IMR-90 (cell line): ENCODE data around the gene ANKMY1.

Source experiments
- POLR2A ChIP-seq: IDR thresholded peaks from 2 replicates; pipeline ENCODE4 v1.6.1; 2012; ENCODE audit warnings: mild to moderate bottlenecking, low read depth, low read length
- RFX5 ChIP-seq: IDR thresholded peaks from 2 replicates; pipeline ENCODE4 v1.8.0; 2012; ENCODE audit warnings: low read depth, mild to moderate bottlenecking, low read length, moderate library complexity
- TF ChIP-seq, protein P1 (sequence below): conservative IDR thresholded peaks from 2 replicates; pipeline ENCODE4 v1.5.1; 2012; ENCODE audit warnings: mild to moderate bottlenecking, low read depth, low read length, improper control_type of control experiment

DNA sequence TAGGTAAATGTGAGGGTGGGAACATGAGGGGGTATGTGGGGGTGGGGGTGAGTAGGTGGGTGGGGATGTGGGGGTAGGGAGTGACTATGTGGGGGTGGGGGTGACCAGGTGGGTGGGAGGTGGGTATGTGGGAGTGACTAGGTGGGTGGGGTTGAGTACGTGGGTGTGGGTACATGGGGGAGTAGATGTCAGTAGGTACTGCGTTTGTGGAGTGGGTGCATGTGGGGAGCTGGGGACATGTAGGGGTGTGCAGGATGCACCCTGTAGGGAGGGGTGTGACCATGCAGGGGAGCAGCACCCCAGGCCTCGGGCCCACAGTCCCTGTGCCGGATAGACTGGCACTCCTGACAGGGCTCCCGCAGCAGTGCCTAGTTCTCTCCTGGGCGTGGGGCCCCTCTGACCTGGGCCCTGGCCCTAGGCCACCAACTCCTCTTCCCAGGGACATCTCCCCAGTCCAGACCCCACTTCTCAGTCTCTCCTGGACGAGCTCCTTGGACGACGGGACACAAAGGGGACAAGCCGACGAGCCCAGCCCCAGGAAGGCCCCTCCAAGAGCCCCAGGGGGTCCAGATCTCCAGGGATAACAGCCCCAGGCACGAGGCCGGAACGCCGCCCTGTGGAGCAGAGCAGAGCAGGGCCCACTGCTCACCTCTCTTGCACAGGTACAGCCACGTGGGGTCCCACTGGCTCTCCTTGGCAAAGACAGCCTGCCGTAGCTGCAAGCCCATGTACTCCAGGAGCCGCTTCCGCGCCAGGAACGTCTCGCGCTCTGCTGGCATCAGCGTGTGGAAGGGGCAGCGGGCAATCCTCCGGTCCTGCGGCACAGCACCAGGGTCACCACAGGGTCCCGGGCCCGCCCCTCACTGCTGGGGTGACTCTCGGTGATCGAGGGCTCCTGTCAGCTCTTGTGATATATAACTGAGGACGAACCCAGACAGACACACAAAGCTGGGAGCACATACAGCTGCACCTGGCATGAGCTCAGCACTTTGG is 58.2 kb downstream of the ANKMY1 start:
- TF ChIP-seq, protein P1, sequence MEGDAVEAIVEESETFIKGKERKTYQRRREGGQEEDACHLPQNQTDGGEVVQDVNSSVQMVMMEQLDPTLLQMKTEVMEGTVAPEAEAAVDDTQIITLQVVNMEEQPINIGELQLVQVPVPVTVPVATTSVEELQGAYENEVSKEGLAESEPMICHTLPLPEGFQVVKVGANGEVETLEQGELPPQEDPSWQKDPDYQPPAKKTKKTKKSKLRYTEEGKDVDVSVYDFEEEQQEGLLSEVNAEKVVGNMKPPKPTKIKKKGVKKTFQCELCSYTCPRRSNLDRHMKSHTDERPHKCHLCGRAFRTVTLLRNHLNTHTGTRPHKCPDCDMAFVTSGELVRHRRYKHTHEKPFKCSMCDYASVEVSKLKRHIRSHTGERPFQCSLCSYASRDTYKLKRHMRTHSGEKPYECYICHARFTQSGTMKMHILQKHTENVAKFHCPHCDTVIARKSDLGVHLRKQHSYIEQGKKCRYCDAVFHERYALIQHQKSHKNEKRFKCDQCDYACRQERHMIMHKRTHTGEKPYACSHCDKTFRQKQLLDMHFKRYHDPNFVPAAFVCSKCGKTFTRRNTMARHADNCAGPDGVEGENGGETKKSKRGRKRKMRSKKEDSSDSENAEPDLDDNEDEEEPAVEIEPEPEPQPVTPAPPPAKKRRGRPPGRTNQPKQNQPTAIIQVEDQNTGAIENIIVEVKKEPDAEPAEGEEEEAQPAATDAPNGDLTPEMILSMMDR = no peak
- TF ChIP-seq RFX5 (no peak), POLR2A (no peak)
